ENCODE measurements around the gene SIAH2.

GRCh38 chr3:150800722-150801121 is 37.8 kb upstream of the SIAH2 start:
- TF ChIP-seq MAX (CRISPR knock-in tag; IDR thresholded peaks at IDR 0.05): no peak
- TF ChIP-seq CTCF (IDR thresholded peaks at IDR 0.05): no peak

Measured in WTC11 (cell line).